Nucleus accumbens (tissue), 56 donors: ENCODE data around the gene UGT1A3.

ENCODE experiments used
- DNase-seq, 56 donors: peaks; one replicate each; lab custom pipeline; 2025; lab: John Stamatoyannopoulos, UW

UGT1A3 gene

GRCh38 chr2:233754872-233755611 lies 26.2 kb downstream of the UGT1A3 start:
- no peak for DNase-seq

- DNase-seq: no peak
These were observed 27.7 kb downstream of the UGT1A3 start for GRCh38 chr2:233756429-233757081.

GRCh38 chr2:233758141-233758540 lies 29.3 kb downstream of the UGT1A3 start:
- no peak for DNase-seq

GRCh38 chr2:233758849-233759248 lies 30.0 kb downstream of the UGT1A3 start:
- no peak for DNase-seq

GRCh38 chr2:233760043-233760442 lies 31.2 kb downstream of the UGT1A3 start, which contains the start of gene UGT1A1:
TSS of gene UGT1A1 (plus strand) at chr2:233760270. CDS start at chr2:233760288, 18 bp downstream.
- no peak for DNase-seq

GRCh38 chr2:233761040-233761769 lies 32.4 kb downstream of the UGT1A3 start:
- DNase-seq: no peak

- no peak for DNase-seq
These were observed 35.4 kb downstream of the UGT1A3 start for GRCh38 chr2:233764264-233764663.

GRCh38 chr2:233764761-233765160 lies 35.9 kb downstream of the UGT1A3 start:
- no peak for DNase-seq

GRCh38 chr2:233766416-233766815 lies 37.6 kb downstream of the UGT1A3 start:
- no peak for DNase-seq

- DNase-seq: no peak
These were observed 39.2 kb downstream of the UGT1A3 start for GRCh38 chr2:233768076-233768475.

- DNase-seq: no peak
These were observed 40.4 kb downstream of the UGT1A3 start for GRCh38 chr2:233769260-233769659.

- DNase-seq: no peak
These were observed 43.3 kb downstream of the UGT1A3 start for GRCh38 chr2:233772153-233772552.

GRCh38 chr2:233772583-233772982 lies 43.7 kb downstream of the UGT1A3 start:
- no peak for DNase-seq

GRCh38 chr2:233773854-233774253 lies 45.0 kb downstream of the UGT1A3 start:
- no peak for DNase-seq

- no peak for DNase-seq
These were observed 46.6 kb downstream of the UGT1A3 start for GRCh38 chr2:233775414-233775813.

- no peak for DNase-seq
These were observed 49.2 kb downstream of the UGT1A3 start, which contains the start of gene MROH2A for GRCh38 chr2:233778030-233778429. TSS of gene MROH2A (plus strand) at chr2:233778330. CDS start at chr2:233779359, 1,029 bp downstream.

GRCh38 chr2:233779722-233780121 lies 50.9 kb downstream of the UGT1A3 start:
- DNase-seq: no peak

GRCh38 chr2:233780771-233781170 lies 51.9 kb downstream of the UGT1A3 start:
- DNase-seq: no peak

GRCh38 chr2:233789554-233789953 lies 60.7 kb downstream of the UGT1A3 start:
- no peak for DNase-seq

GRCh38 chr2:233791151-233791882 lies 62.5 kb downstream of the UGT1A3 start:
- no peak for DNase-seq
